GM12891 (cell line): ENCODE measurements around the gene TMEM158.

ENCODE experiments used
- PAX5 ChIP-seq: IDR thresholded peaks from 2 replicates; pipeline ENCODE4 v1.6.1; 2011; ENCODE audit warnings: low read length, moderate library complexity, mild to moderate bottlenecking; ENCODE audit not compliant: insufficient read depth, severe bottlenecking
- POLR2A ChIP-seq: IDR thresholded peaks from 2 replicates; pipeline ENCODE4 v1.6.1; 2011; ENCODE audit warnings: low read depth, low read length, control low read depth
- POLR2AphosphoS5 ChIP-seq: IDR thresholded peaks from 2 replicates; pipeline ENCODE4 v1.6.1; 2011; ENCODE audit warnings: low read depth, low read length, control low read depth
- POU2F2 ChIP-seq: IDR thresholded peaks from 2 replicates; pipeline ENCODE4 v1.6.1; 2011; ENCODE audit warnings: low read depth, mild to moderate bottlenecking, control low read depth, low read length, moderate library complexity
- SPI1 ChIP-seq: IDR thresholded peaks from 2 replicates; pipeline ENCODE4 v1.6.1; 2011; ENCODE audit warnings: low read depth, low read length, control low read depth
- TAF1 ChIP-seq: IDR thresholded peaks from 2 replicates; pipeline ENCODE4 v1.6.1; 2011; ENCODE audit warnings: low read depth, low read length, control low read depth

DNA sequence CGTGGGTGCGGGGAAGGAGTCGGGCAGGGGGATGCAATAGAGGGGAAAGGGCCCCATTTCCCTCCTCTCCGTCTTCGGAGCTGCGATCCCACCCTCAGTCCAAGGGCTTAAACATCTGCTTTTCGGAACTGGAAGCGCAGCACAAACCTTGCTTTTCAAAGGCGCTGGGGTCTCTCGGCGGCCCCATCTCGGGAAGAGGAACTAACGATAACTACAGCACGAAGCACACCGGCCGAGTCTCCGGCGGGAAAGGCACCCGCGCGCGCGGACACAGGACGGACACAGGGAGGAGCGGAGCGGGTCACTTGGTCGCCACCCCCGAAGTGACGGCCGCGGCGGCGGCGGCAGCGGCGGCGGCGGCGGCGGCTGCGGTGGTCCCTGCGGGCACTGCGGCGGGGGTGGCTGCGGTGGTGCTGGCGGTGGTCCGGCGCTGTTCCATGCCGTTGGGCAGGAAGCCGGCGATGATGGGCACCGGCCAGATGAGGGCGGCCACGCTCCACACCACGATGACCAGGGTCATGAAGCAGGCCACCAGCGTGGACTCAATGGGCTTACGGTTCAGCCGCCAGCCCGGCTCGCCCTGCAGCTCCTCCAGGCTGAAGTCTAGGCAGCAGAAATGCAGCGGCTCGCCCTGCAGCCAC, 1.1 kb downstream of the TMEM158 start:
- TF ChIP-seq POLR2AphosphoS5: no peak
- no peak for TF ChIP-seq POLR2A
- TF ChIP-seq TAF1: no peak
- TF ChIP-seq PAX5: no peak
- TF ChIP-seq POU2F2: no peak
- no peak for TF ChIP-seq SPI1
